ENCODE results near the gene TTC39C. TPM values are rescaled to one million over a fixed set of nuclear protein-coding genes. Genes with fewer than 3 reads are reported as not detected.

TTC39C gene
- total RNA-seq, 3 donors from 2014 or later: 49.8 to 59.0 (median 53.0) TPM

DNA sequence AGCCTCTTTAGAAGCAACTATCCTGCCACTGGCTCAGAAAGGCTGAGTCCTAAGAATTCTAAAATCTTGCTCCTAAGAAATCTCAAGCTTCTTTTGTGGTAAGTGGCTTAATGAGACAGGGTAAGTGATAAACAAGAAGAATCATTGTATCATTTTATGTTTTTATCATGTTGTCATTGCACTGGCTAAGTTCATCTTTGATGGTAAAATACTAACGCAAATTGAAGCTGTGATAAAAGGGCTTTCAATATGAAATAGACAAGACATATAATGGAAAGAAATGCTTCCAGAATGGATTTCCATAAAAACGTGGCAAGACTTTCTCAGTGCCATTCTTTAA lies 21.6 kb upstream of the TTC39C start:
- H3K4me1 ChIP-seq: peaks cover 0 to 4% of the 10 kb centered on the region in 2 donors
- no peak overlapping the region for H3K27ac ChIP-seq
- H3K9me3 ChIP-seq: no peaks in the 10 kb centered on the region
- no peak for DNase-seq (ENCODE audit: low spot score in 2 of 2)
- intact Hi-C loops (cut with DNase I; ENCODE audit: low total_unique reads): no loop called here
- no peaks in the 10 kb centered on the region for H3K36me3 ChIP-seq
- H3K27me3 ChIP-seq: no peaks in the 10 kb centered on the region
- no peak for TF ChIP-seq POLR2A (IDR thresholded peaks at IDR 0.05)
- TF ChIP-seq POLR2AphosphoS5 (IDR thresholded peaks at IDR 0.05): no peak
- TF ChIP-seq, protein P1, sequence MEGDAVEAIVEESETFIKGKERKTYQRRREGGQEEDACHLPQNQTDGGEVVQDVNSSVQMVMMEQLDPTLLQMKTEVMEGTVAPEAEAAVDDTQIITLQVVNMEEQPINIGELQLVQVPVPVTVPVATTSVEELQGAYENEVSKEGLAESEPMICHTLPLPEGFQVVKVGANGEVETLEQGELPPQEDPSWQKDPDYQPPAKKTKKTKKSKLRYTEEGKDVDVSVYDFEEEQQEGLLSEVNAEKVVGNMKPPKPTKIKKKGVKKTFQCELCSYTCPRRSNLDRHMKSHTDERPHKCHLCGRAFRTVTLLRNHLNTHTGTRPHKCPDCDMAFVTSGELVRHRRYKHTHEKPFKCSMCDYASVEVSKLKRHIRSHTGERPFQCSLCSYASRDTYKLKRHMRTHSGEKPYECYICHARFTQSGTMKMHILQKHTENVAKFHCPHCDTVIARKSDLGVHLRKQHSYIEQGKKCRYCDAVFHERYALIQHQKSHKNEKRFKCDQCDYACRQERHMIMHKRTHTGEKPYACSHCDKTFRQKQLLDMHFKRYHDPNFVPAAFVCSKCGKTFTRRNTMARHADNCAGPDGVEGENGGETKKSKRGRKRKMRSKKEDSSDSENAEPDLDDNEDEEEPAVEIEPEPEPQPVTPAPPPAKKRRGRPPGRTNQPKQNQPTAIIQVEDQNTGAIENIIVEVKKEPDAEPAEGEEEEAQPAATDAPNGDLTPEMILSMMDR (IDR thresholded peaks at IDR 0.05): no peak
- no peak overlapping the region for H3K4me3 ChIP-seq

GRCh38 chr18:23994361-23994902 lies 20.1 kb upstream of the TTC39C start:
- H3K4me3 ChIP-seq: peak overlapping the region in 1 of 3 donors; percentile 19
- H3K27me3 ChIP-seq: no peaks in the 10 kb centered on the region
- no peaks in the 10 kb centered on the region for H3K9me3 ChIP-seq
- no peaks in the 10 kb centered on the region for H3K36me3 ChIP-seq
- TF ChIP-seq, protein P1 (IDR thresholded peaks at IDR 0.05): no peak
- TF ChIP-seq POLR2A (IDR thresholded peaks at IDR 0.05): no peak
- TF ChIP-seq POLR2AphosphoS5 (IDR thresholded peaks at IDR 0.05): peak in 1 of 3 donors; percentile 46
- intact Hi-C loops (cut with DNase I; ENCODE audit: low total_unique reads): no loop called here
- peaks cover 0 to 4% of the 10 kb centered on the region in 2 donors for H3K4me1 ChIP-seq
- H3K27ac ChIP-seq: peak overlapping the region; percentile 27 to 43
- peak in 1 of 2 donors; percentile 36 for DNase-seq (ENCODE audit: low spot score in 2 of 2)

DNA sequence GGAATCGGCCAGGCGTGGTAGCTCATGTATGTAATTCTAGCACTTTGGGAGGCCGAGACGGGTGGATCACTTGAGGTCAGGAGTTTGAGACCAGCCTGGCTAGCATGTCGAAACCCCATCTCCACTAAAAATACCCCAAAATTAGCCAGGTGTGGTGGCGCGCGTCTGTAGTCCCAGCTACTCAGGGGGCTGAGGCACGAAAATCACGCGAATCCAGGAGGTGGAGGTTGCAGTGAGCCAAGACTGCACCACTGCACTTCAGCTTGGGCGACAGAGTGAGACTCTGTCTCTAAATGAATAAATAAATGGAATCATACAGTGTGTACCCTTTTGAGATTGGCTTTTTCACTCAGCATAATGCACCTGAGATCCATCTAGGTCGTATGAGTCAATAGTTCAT lies 19.4 kb upstream of the TTC39C start:
- intact Hi-C loops (cut with DNase I; ENCODE audit: low total_unique reads): no loop called here
- peak overlapping the region in 1 of 2 donors; percentile 43 for H3K27ac ChIP-seq
- no peaks in the 10 kb centered on the region for H3K36me3 ChIP-seq
- DNase-seq (ENCODE audit: low spot score in 2 of 2): no peak
- H3K4me1 ChIP-seq: peaks cover 0 to 4% of the 10 kb centered on the region in 2 donors
- no peak for TF ChIP-seq POLR2A (IDR thresholded peaks at IDR 0.05)
- TF ChIP-seq POLR2AphosphoS5 (IDR thresholded peaks at IDR 0.05): no peak
- TF ChIP-seq, protein P1 (IDR thresholded peaks at IDR 0.05): no peak
- no peaks in the 10 kb centered on the region for H3K9me3 ChIP-seq
- H3K4me3 ChIP-seq: no peak overlapping the region
- no peaks in the 10 kb centered on the region for H3K27me3 ChIP-seq

GRCh38 chr18:23998018-23998417 lies 16.5 kb upstream of the TTC39C start:
- H3K27ac ChIP-seq: peak overlapping the region; percentile 53 to 85
- H3K4me1 ChIP-seq: peaks cover 0 to 4% of the 10 kb centered on the region in 2 donors
- H3K27me3 ChIP-seq: no peaks in the 10 kb centered on the region
- no peak overlapping the region for H3K4me3 ChIP-seq
- intact Hi-C loops (cut with DNase I; ENCODE audit: low total_unique reads): no loop called here
- no peak for DNase-seq (ENCODE audit: low spot score in 2 of 2)
- TF ChIP-seq POLR2A (IDR thresholded peaks at IDR 0.05) (no peak), POLR2AphosphoS5 (IDR thresholded peaks at IDR 0.05) (no peak)
- TF ChIP-seq, protein P1 (IDR thresholded peaks at IDR 0.05): no peak
- no peaks in the 10 kb centered on the region for H3K36me3 ChIP-seq
- H3K9me3 ChIP-seq: no peaks in the 10 kb centered on the region

DNA sequence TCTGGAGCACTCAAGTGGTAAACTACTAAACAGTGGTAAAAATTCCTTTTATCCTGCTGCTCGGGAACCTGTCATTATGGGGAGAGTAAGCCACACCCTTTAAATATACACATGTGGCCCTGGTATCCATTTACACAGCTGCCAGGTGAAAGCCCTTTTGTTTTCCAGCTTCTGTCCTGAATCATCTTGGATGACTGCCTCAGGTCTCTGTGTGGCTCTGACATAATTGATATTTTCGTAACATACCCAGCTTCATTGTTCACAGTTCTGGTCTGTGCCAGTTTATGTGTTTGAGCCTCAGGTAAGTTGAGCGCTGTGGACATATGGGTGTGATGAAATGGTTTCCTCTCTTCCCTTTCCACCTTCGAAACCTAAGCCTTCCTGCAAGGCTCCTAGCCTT lies 15.7 kb upstream of the TTC39C start:
- Histone ChIP-seq H3K27me3 (no peaks in the 10 kb centered on the region), H3K9me3 (no peaks in the 10 kb centered on the region), H3K27ac (peak overlapping the region; percentile 85 to 86), H3K4me1 (peaks cover 0 to 4% of the 10 kb centered on the region in 2 donors), H3K4me3 (no peak overlapping the region), H3K36me3 (no peaks in the 10 kb centered on the region)
- TF ChIP-seq POLR2A (IDR thresholded peaks at IDR 0.05): no peak
- TF ChIP-seq, protein P1 (IDR thresholded peaks at IDR 0.05): no peak
- peak in 1 of 3 donors; percentile 39 for TF ChIP-seq POLR2AphosphoS5 (IDR thresholded peaks at IDR 0.05)
- intact Hi-C loops (cut with DNase I; ENCODE audit: low total_unique reads): no loop called here
- peak in 1 of 2 donors; percentile 66 for DNase-seq (ENCODE audit: low spot score in 2 of 2)

Data from breast epithelium (tissue), 4 donors.